ENCODE data around the gene CDCA7L. TPM values are rescaled to one million over a fixed set of nuclear protein-coding genes. Genes with fewer than 3 reads are reported as not detected.
"Not testable (repeated sequence)": the region's sequence is repeated elsewhere in the genome, so short reads cannot be mapped to it uniquely, and the experiment has no call there.

CDCA7L gene
- polyA plus RNA-seq, 3 donors from 2014 or later = 4.3 to 6.3 (median 4.6) TPM

DNA sequence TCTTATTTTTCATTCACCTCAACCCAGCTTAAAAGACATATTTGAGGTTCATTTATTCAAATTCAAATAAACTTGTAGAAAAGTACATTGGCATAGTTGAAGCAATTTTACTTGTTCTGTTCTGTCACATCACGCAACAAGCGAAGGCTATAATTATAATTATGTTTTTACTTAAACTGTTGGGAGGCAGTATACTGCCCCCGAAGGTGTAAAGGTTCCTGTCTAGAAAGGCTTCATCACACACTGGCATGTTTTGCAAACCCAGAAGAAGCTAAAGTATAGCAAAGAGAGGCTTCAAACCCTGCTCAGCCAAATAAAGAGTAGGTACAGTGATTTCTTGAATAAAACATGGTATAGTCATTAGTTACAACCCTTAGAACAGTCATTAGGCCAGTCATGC, 62.6 kb downstream of the CDCA7L start:
- no peak for DNase-seq
- Mint-ChIP-seq H3K27me3 (ENCODE audit: low read depth in 3 of 3) (peaks cover 0 to 3% (median 0%) of the 10 kb centered on the region in 3 donors), H3K9me3 (no peaks in the 10 kb centered on the region)

DNA sequence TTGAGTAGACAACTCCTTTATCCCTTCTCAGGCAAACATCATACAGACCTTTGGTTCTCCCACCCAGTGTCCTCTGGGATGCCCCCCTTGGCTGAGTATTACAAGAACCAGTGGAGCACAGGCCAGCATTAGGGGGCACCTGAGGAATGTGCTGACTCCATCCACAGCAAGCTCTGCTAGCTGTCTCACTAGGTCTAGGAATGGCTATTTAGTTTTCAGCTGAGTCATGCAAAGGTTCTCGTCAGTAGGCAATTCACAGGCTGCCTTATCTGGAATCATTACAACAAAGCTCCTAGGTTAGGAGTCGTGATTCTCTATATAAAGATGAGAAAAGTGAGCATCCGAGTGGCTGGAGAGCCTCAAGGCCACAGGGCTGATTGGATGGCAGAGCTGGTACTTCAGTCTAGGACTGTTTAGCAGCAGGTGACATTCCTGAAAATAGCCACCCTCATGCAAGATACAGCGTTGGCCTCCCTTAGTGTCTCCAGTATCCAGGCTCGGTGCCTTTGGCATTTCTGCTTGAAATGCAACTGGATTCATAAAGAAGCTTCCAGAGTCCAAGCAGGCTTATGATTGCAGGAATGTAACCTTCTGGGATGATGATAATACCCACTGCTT, 75.8 kb downstream of the CDCA7L start:
- H3K27ac Mint-ChIP-seq = no peak overlapping the region
- DNase-seq = no peak
- no peak overlapping the region for H3K4me3 Mint-ChIP-seq
- no peaks in the 10 kb centered on the region for H3K4me1 Mint-ChIP-seq
- H3K27me3 Mint-ChIP-seq (ENCODE audit: low read depth in 3 of 3) = peaks cover 0 to 6% (median 2%) of the 10 kb centered on the region in 3 donors
- no peaks in the 10 kb centered on the region for H3K36me3 Mint-ChIP-seq
- no peaks in the 10 kb centered on the region for H3K9me3 Mint-ChIP-seq

More for the DNA sequence above, 62.6 kb downstream of the CDCA7L start:
- no peaks in the 10 kb centered on the region for H3K4me1 Mint-ChIP-seq
- H3K36me3 Mint-ChIP-seq = no peaks in the 10 kb centered on the region
- no peak overlapping the region for H3K27ac Mint-ChIP-seq
- H3K4me3 Mint-ChIP-seq = no peak overlapping the region

DNA sequence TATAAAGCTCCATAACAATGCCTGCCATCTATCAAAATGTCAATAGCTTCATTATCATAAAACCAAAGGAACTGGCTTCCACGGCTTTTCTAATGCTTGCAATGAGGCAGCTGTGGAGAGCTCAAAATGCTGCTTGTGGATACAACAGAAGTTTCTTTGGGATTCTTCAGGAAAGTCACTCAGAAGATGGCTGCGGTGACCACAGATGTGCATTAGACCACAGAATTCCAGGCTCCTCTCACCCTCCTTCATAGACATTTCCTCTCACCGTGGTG, 77.2 kb downstream of the CDCA7L start:
- no peak overlapping the region for H3K27ac Mint-ChIP-seq
- no peaks in the 10 kb centered on the region for H3K9me3 Mint-ChIP-seq
- peaks cover 0 to 6% (median 2%) of the 10 kb centered on the region in 3 donors for H3K27me3 Mint-ChIP-seq (ENCODE audit: low read depth in 3 of 3)
- H3K4me1 Mint-ChIP-seq = no peaks in the 10 kb centered on the region
- H3K36me3 Mint-ChIP-seq = no peaks in the 10 kb centered on the region
- no peak overlapping the region for H3K4me3 Mint-ChIP-seq
- no peak for DNase-seq

DNA sequence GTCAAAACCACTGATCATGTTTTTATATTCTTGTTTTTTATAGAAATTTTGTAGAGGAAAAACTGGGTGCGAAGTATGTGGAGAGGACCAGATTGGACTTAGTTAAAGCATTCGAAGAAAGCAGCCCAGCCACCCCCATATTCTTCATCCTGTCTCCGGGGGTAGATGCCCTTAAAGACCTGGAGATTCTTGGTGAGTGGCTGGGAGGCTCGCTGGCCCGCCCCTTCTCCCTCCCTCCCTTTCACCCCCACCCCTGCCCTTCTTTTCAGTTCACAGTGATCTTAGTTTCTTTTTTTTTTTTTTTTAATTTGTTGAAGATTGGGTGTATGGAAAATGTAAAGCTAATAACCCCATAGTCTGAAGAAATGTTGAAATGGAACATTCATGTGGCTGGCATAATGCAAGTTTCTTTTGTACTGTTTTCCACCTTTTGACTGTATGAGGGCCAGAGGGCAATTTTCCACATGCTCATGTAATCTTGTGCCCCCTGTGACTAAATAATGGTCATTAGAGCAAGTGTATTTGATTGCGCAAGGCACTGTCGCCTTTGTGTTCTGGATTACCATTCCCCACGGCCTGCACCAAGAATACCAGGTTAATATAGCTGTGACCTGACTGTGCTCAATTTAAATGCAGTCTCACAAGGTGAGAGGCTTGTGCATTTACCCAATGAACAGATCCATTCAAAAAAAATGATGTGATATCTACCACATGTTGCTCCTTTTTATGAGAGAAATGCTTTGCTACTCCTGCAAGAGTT, 77.7 kb downstream of the CDCA7L start:
- no peak for DNase-seq
- Mint-ChIP-seq H3K4me1 (no peaks in the 10 kb centered on the region), H3K27ac (no peak overlapping the region), H3K27me3 (ENCODE audit: low read depth in 3 of 3) (peaks cover 0 to 6% (median 2%) of the 10 kb centered on the region in 3 donors), H3K4me3 (no peak overlapping the region), H3K9me3 (no peaks in the 10 kb centered on the region), H3K36me3 (no peaks in the 10 kb centered on the region)

DNA sequence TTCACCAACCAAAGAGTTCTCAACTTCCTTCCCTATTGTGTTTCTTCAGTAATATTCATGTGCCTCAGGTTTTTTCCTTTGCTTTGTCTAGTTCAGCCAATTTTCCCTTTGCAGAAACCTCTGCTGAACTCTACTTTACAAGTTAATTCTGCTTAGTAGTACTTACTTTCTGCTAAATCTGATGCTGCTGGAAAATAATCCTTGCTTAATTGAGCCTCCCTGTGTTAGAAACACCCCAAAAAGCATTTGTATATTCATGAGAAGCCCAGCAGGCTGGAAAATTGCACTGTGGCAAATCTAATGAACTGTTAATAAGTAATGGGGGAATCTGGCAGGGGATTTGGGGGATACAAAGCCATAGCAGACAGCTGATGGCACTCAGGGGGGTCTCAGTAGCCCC, 78.5 kb downstream of the CDCA7L start:
- Mint-ChIP-seq H3K27me3 (ENCODE audit: low read depth in 3 of 3) (peaks cover 0 to 6% (median 2%) of the 10 kb centered on the region in 3 donors), H3K36me3 (no peaks in the 10 kb centered on the region), H3K27ac (no peak overlapping the region), H3K4me3 (no peak overlapping the region), H3K4me1 (no peaks in the 10 kb centered on the region), H3K9me3 (no peaks in the 10 kb centered on the region)
- no peak for DNase-seq

DNA sequence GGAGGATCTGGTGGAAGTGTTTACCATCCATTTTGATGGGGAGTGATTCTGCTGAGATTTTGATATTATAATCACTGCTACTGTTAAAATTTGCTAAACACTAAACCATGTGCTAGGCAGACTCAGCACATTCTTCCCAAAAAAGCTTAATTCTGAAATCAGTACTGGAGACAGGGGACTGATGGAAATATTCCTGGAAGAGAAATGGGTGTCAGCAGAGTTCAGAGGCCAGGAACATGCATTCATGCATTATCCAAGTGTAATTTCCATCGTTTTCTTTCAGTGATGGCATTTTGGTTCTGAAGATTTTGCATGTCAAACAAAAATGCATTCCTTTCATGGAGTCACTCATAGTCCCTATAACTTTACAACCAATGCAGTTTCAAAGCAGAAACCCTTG, 79.0 kb downstream of the CDCA7L start:
- no peak overlapping the region for H3K4me3 Mint-ChIP-seq
- H3K4me1 Mint-ChIP-seq = no peaks in the 10 kb centered on the region
- peaks cover 0 to 6% (median 2%) of the 10 kb centered on the region in 3 donors for H3K27me3 Mint-ChIP-seq (ENCODE audit: low read depth in 3 of 3)
- H3K36me3 Mint-ChIP-seq = no peaks in the 10 kb centered on the region
- H3K27ac Mint-ChIP-seq = no peak overlapping the region
- no peaks in the 10 kb centered on the region for H3K9me3 Mint-ChIP-seq
- DNase-seq = no peak

DNA sequence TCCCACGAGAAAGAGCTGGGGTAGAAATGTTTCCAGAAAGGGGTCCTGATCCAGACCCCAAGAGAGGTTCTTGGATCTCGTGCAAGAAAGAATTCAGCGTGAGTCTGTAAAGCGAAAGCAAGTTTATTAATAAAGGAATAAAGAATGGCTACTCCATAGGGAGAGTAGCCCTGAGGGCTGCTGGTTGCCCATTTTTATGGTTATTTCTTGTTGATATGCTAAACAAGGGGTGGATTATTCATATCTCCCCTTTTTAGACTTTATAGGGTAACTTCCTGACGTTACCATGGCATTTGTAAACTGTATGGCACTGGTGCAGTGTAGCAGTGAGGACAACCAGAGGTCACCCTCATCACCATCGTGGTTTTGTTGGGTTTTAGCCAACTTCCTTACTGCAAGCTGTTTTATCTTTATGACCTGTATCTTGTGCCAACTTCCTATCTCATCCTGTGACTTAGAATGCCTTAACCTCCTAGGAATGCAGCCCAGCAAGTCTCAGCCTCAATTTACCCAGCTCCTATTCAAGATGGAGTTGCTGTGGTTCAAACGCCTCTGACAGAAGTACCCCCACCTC, 80.0 kb downstream of the CDCA7L start:
- H3K4me1 Mint-ChIP-seq; H3K27ac Mint-ChIP-seq; H3K36me3 Mint-ChIP-seq; H3K27me3 Mint-ChIP-seq (ENCODE audit: low read depth in 3 of 3); H3K9me3 Mint-ChIP-seq; H3K4me3 Mint-ChIP-seq; DNase-seq: not testable (repeated sequence)

DNA sequence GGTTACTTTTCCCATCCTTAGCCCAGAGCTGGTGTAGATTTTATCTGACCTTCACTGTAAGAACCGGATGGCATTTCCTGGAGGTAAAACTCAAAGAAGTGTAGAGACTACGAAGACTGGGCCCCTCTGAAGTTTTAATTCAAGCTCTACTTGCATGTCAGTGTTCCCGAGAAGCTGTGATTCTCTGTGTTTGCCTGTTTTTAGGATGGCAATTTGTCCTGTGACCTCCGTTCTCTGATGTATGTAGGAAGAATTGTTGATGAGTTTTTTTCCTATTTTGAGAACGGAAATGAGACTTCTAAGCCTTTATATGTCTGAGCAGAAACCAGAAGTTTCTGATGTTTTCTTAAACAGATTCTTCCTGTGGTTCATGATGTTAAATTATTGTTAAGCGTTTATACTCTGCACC, 94.1 kb downstream of the CDCA7L start:
- Mint-ChIP-seq H3K4me3 (peak overlapping the region in 2 of 5 donors; percentile 38 to 62), H3K4me1 (peaks cover 6 to 8% of the 10 kb centered on the region in 2 donors), H3K27ac (peak overlapping the region in 1 of 6 donors; percentile 43), H3K9me3 (no peaks in the 10 kb centered on the region), H3K27me3 (ENCODE audit: low read depth in 3 of 3) (peaks cover 0 to 4% (median 0%) of the 10 kb centered on the region in 3 donors), H3K36me3 (no peaks in the 10 kb centered on the region)
- no peak for DNase-seq

Data from immature natural killer cell (primary cell).